ENCODE results near the gene RAB11FIP3. TPM values are rescaled to one million over a fixed set of nuclear protein-coding genes. Genes with fewer than 3 reads are reported as not detected.
A peak's percentile ranks its signal among the peaks of the same experiment; 100 is the strongest.

The RAB11FIP3 gene
- total RNA-seq, 1 donor from 2014 or later: 44.1 TPM

GRCh38 chr16:566475-567372 lies 141.3 kb downstream of the RAB11FIP3 start, which contains the start of gene NHLRC4:
TSS of gene NHLRC4 (plus strand) at chr16:567005. CDS start at chr16:568048, 1,043 bp downstream.
- Histone ChIP-seq H3K4me3 (peak within 1 kb of the TSS; percentile 50), H3K36me3 (no peaks in the 10 kb centered on the region), H3K9me3 (no peaks in the 10 kb centered on the region), H3K4me1 (peaks cover 37% of the 10 kb centered on the region), H3K27me3 (peaks cover 3% of the 10 kb centered on the region), H3K27ac (peak within 1 kb of the TSS; percentile 28)
- DNase-seq (no peak), ATAC-seq (peak; percentile 29)
- intact Hi-C loops (cut with DNase I): no loop called here
- TF ChIP-seq, protein P1, sequence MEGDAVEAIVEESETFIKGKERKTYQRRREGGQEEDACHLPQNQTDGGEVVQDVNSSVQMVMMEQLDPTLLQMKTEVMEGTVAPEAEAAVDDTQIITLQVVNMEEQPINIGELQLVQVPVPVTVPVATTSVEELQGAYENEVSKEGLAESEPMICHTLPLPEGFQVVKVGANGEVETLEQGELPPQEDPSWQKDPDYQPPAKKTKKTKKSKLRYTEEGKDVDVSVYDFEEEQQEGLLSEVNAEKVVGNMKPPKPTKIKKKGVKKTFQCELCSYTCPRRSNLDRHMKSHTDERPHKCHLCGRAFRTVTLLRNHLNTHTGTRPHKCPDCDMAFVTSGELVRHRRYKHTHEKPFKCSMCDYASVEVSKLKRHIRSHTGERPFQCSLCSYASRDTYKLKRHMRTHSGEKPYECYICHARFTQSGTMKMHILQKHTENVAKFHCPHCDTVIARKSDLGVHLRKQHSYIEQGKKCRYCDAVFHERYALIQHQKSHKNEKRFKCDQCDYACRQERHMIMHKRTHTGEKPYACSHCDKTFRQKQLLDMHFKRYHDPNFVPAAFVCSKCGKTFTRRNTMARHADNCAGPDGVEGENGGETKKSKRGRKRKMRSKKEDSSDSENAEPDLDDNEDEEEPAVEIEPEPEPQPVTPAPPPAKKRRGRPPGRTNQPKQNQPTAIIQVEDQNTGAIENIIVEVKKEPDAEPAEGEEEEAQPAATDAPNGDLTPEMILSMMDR (IDR thresholded peaks at IDR 0.05): no peak

DNA sequence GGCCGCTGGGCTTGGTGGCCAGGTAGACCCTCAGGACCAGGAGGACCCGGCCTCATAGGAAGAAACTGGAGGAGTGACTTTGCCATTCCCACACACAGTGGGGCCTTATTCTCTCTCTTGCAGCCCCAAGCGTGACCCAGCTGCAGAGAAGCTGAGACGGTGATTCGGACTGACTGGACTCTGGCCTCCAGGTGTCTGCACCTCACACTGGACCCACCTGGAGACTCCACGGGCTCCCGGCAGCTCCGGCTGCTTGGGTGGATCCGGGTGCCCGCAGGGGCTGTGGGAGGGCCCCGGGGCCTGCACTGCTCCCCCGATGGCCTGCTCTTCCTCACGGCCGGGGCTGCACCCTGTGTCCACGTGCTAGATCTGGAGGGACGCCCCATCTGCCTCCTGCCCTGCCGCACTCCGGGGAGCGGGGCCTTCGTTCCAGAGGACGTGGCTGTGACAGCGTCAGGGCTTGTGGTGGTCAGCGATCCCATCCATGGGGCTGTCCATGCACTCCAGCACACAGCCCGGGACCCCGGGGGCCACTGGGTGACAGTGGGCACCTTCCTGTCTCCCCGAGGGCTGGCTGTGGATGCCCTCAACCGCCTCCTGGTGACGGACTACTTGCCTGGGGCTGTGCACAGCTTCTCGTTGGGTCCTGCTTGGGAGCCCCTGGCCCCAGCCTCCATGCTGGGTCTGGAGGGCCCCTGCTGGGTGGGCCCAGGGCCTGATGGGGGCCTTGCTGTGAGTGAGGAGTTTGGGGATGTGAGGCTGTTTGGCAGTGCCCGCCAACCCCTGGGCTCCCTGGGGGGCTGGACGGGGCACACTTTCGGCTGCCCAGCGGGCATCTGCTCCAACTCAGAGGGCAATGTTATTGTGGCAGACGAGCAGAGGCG lies 142.2 kb downstream of the RAB11FIP3 start:
- H3K4me1 ChIP-seq: peaks cover 37% of the 10 kb centered on the region
- ATAC-seq (no peak), DNase-seq (no peak)
- H3K4me3 ChIP-seq: peak overlapping the region; percentile 50
- intact Hi-C loops (cut with DNase I): no loop called here
- TF ChIP-seq, protein P1 (IDR thresholded peaks at IDR 0.05): no peak
- H3K27me3 ChIP-seq: no peaks in the 10 kb centered on the region
- H3K36me3 ChIP-seq: no peaks in the 10 kb centered on the region
- H3K9me3 ChIP-seq: no peaks in the 10 kb centered on the region
- peak overlapping the region; percentile 28 for H3K27ac ChIP-seq

DNA sequence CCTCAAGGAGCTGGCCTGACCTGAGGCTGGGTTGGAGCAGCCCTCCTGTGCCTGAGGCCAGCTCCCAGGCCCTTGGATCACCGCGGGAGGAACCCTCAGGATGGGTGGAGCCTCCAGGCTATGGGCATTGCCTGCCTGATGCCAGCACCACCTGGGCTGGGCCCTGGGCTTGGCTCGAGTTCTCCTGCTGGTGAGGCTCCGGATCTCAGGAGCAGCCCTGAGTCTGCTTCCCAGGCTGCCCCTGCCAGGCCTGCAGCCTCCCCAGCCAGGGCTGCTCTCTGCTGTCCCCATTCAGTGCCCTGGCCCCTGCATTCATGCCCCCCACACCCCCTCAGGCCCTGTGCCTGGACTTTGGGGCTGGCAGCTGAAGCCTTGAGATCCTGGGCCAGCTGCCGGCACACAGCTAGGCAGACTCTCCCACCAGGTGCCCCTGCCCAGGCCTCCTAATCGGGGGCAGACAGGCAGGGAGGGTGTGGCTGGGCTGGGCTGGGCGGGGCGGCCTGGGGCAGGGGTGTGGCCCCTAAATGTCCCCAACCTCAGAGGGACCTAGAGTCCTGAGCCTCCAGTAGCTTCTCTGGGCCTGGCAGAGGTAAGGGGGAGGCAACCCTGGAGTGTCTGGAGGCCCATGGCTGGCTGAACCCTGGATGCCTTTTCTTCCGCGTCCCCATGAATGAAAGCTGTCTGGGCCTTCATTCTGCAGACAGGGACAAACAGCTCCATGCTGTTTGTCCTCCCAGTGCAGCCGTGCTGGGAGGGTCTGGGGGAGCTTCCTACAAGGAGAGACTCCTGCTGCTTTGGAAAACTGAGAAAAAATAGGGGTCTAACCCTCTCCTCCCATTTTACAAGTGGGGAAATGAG lies 143.2 kb downstream of the RAB11FIP3 start:
- TF ChIP-seq, protein P1 (IDR thresholded peaks at IDR 0.05): no peak
- Histone ChIP-seq H3K9me3 (no peaks in the 10 kb centered on the region), H3K4me1 (peaks cover 37% of the 10 kb centered on the region), H3K27me3 (no peaks in the 10 kb centered on the region), H3K36me3 (no peaks in the 10 kb centered on the region), H3K4me3 (peak overlapping the region; percentile 85), H3K27ac (peak overlapping the region; percentile 87)
- no peak for ATAC-seq
- DNase-seq: no peak
- intact Hi-C loops (cut with DNase I): no loop called here

DNA sequence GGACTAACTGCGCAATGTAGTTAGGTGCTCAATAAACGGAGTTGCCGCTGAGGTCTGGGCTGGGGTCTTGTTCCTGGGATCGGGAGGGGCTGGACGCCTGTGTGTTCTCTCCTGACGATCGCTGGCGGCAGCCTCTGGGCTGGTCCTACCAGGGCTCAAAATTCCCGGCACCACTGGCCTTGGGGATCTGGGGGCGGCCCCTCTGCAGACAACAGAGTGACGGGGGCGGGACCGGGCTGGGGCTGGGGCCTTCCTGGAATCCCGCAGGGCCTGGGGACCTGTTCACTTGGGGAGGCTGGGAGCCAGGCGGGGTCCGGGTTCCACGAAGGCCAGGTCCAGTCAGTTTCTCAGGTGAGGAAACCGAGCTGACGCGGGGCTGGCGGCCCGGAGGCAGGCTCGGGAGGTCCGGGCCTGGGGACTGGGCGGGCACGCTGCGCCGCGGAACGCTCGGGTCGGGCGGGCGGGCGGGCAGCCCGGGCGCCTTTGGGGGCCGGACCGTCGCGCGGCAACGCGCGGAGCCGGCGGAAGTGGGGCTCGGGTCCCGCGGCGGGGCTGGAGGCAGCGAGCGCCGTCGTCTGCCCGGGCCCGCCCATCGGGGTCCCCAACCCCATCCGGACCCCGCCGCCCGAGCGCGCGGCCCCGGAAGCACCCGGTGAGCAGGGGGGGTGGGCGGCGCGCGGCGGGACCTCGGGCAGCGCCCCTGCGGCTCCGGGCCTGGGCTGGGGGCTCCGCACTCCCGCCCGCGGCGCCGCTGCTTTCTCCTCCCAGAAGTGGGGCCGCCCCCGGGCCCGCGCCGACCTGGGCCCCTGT lies 144.2 kb downstream of the RAB11FIP3 start, which contains the start of gene PIGQ:
PIGQ (plus strand) TSS at position 524 of the 810 bp plus-strand sequence. CDS start 4,107 bp downstream, outside the sequence.
- H3K27me3 ChIP-seq: no peaks in the 10 kb centered on the region
- ATAC-seq: peak; percentile 74
- peak; percentile 84 for DNase-seq
- H3K4me3 ChIP-seq: peak within 1 kb of the TSS; percentile 85
- H3K27ac ChIP-seq: peak within 1 kb of the TSS; percentile 87
- peaks cover 37% of the 10 kb centered on the region for H3K4me1 ChIP-seq
- H3K9me3 ChIP-seq: no peaks in the 10 kb centered on the region
- peaks cover 2% of the 10 kb centered on the region for H3K36me3 ChIP-seq
- intact Hi-C loops (cut with DNase I): no loop called here
- TF ChIP-seq, protein P1 (IDR thresholded peaks at IDR 0.05): no peak

Small RNAs within 50 kb of the gene (microRNA-seq; reads per million reads assigned to microRNA genes)
- gene MIR3176 (ENCODE audit: borderline microRNAs expressed) (not detected), gene MIR5587 (ENCODE audit: borderline microRNAs expressed) (not detected)

Other genes with a start within 250 kb of the RAB11FIP3 start
- gene HBA1, start 249.0 kb upstream of the RAB11FIP3 start, total RNA-seq: 241 TPM
- not detected for gene HBQ1, start 245.2 kb upstream of the RAB11FIP3 start, total RNA-seq
- 78.8 TPM for gene LUC7L, start 196.2 kb upstream of the RAB11FIP3 start, total RNA-seq
- gene FAM234A, start 190.8 kb upstream of the RAB11FIP3 start, total RNA-seq: 56.0 TPM
- gene RGS11, start 149.7 kb upstream of the RAB11FIP3 start, total RNA-seq: 7.8 TPM
- gene ARHGDIG, start 145.1 kb upstream of the RAB11FIP3 start, total RNA-seq: 1.3 TPM
- 0.96 TPM for gene PDIA2, start 142.5 kb upstream of the RAB11FIP3 start, total RNA-seq
- gene AXIN1, start 72.9 kb upstream of the RAB11FIP3 start, total RNA-seq: 28.9 TPM
- 39.0 TPM for gene MRPL28, start 55.1 kb upstream of the RAB11FIP3 start, total RNA-seq
- gene PGAP6, start 43.7 kb upstream of the RAB11FIP3 start, total RNA-seq: 65.2 TPM
- gene NME4, start 28.4 kb upstream of the RAB11FIP3 start, total RNA-seq: 45.6 TPM
- 14.2 TPM for gene DECR2, start 23.8 kb upstream of the RAB11FIP3 start, total RNA-seq
- 45.2 TPM for gene CAPN15, start 102.1 kb downstream of the RAB11FIP3 start, total RNA-seq
- not detected for gene PRR35, start 134.7 kb downstream of the RAB11FIP3 start, total RNA-seq
- 0.98 TPM for gene NHLRC4, start 141.4 kb downstream of the RAB11FIP3 start, total RNA-seq
- 59.4 TPM for gene PIGQ, start 144.3 kb downstream of the RAB11FIP3 start, total RNA-seq
- gene RAB40C, start 164.4 kb downstream of the RAB11FIP3 start, total RNA-seq: 47.6 TPM
- gene WFIKKN1, start 205.3 kb downstream of the RAB11FIP3 start, total RNA-seq: 1.5 TPM
- gene METTL26, start 210.7 kb downstream of the RAB11FIP3 start, total RNA-seq: 53.5 TPM
- 57.9 TPM for gene MCRIP2, start 216.2 kb downstream of the RAB11FIP3 start, total RNA-seq
- 23.2 TPM for gene WDR90, start 223.7 kb downstream of the RAB11FIP3 start, total RNA-seq
- gene RHOT2, start 242.5 kb downstream of the RAB11FIP3 start, total RNA-seq: 92.5 TPM

All from upper lobe of right lung (tissue), 1 donor.